LNCAP (cell line): ENCODE data around the gene TRPT1.

Source experiments
- CTCF ChIP-seq: fragments of 450-650 bp; IDR thresholded peaks from 2 replicates; pipeline ENCODE4 v1.5.1; 2017; ENCODE audit warnings: mild to moderate bottlenecking

Gene TRPT1

DNA sequence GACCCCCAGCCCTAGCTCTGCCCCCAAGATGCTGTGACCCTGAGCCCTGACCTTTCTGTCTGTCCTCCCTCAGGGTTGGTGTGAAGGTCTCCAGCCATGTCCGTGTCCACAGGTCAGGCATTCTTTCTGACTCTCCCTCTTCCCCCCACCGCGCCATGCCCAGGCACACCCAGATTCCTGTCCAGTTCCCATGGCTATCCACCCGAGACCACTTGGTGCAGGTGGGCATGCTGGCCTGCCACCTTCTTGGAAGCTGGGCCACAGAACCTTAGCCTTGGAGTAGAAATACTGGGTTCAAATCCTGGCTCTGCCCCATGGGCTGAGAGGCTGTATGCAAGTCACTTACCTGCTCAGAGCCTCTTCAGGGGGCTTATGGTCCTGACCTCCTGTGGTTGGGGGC is 23.1 kb upstream of the TRPT1 start:
- no peak for TF ChIP-seq CTCF

- TF ChIP-seq CTCF = no peak
Measured at GRCh38 chr11:64248578-64248977, 22.6 kb upstream of the TRPT1 start.

DNA sequence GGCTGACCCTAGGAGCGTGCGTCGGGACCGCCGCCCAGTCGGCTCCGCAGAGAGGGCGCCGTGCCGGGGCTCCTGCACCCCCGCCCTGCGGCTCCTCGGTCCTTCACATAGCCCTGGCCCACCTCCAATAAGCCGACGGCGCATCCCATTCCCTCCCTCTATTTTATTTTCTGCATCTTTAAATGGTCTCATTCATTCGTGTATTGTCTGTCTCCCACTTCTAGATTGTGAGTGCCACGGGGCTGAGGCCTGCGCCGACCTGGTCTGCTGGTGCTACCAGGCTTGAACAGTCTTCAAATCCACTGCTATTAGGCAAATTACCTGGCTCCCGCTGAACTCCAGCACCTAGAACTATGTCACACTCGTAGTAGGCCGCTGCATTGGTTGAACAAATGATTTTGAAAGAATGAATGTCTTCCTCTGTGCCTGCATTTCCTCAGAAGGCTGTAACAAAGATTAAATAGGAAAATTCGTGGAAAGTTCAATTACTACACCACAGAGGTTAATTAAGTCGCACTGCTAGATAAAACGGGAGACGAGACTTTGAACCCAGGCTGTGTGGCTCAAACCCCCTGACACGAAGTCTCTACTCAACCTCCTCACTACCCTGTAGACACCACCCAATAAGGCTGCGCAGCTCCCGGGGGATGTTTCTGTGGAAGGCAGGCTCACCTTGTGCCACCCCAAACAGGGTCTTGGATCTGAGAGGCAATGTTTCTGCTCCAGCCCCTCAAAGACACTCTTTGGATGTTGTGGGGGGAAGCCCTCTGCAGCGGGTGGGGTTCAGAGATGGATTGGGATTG is 21.9 kb upstream of the TRPT1 start:
- TF ChIP-seq CTCF = no peak

DNA sequence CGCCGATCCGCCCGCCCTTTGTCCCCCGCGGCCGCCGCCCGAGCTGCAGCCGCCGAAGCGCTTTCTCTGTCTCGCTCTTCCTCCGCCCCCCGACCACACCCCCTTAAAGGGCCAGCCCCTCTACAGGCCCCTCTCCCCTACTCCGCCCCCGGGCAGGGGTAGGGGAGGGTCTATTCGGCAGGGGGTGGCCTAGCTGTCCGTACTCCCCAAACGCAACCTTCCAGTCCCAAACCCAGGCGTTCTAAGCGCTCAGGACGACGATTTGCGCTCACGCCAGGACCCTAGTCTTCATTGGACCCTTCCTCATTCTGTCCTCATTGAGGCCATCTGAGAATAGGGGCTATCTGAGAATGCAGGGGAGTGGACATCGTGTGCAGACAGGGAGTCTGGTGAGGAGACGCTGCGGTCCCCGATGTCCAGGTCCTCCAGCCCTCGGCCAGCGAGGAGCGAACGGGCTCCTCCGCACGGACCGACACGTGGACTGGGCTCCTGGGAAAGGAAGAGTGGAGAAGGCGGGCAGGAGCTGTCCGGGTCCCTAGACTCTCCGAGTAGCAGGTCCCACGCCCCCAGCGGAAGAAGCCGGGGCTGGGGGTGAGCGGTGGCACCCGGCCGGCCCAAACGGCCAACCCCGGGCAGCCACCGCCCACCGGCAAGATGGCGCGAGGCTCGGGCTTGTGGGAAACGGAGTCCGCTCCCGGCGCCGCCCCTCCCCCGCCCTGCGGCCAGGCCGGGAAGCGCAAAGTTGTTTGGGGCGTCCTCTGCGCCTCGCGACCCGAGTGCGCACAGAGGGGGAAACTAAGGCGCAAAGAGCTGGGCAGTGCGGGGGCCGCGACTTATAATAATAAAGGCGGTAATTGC is 21.1 kb upstream of the TRPT1 start, which contains the start of gene PPP1R14B:
Gene PPP1R14B (minus strand): TSS at position 73 of the 858 bp plus-strand sequence. CDS start 270 bp downstream, outside the sequence.
- TF ChIP-seq CTCF = no peak

DNA sequence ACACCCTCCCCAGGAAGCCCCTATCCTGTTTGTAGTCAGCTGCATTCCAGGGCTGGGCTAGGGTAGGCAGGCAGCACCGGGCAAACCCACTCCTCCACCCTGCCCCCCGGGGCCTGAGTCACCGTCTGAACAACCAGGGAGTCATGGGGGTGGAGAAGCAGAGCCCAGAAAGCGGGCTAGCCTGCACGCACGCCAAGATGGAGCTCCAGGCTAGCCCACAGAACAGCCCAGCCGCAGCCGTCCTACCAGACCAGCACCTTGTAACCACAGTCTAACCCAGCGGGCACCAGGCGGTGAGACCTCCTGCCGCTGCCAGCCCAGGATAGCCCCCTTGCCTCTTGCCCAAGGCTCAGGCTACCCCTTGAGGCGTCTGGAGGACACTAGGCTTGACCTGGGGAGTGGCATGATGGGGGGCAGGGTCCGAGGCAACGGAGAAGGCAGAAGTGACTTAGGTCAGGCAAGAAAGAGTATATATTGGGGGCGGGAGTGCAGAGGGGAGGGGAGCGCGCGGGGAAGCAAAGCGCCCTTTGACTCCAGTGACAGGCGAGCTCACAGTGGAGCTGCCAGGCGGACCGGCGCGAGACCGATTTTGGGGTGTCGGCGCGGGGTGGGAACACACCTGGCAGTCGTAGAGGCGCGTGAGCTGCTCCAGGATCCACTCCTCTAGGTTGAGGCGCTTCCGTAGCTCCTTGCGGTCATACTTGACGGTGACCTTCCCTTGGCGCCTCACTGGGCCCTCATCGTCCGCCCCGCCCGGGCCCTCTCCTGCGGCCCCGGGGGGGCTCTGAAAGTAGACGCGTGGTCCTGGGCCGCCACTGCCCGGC is 20.0 kb upstream of the TRPT1 start:
- no peak for TF ChIP-seq CTCF

DNA sequence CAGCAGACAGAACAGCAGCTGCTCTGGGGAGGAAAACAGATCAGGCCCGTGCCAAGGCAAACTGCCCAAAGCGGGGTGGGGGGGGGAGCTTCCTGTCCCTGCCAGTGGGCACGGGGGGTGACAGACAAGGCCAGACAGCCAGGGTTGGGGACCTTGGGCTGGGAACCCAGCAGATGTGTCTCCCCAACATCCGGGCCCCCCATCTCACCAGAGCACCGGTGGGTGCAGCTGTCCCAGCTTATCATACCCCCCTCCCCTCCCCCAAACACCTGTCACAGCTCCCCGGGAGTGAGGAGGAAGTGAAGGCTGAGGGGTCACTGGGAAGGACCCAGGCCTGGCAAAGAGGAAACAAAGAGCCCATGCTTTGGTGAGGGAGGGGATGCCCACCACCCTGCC is 19.4 kb upstream of the TRPT1 start:
- TF ChIP-seq CTCF = no peak

DNA sequence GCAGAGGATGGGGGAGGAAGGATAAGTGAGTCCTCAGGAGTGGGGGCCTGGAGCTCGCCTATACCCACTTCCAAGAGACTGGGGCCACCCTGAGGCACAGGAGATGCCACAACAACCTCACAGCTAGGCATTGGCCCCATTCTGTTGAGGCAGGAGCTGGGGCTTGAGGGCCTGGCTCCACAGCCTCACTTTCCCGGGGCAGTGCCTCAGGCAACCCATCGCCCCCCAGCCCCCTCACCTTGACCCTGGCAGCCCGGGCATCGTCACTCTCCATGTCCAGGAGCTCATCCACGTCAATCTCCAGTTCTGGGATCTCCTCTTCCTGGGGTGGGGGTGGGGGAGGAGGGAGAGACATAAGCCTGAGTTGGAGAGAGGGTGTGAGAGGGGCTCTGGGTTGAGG is 19.0 kb upstream of the TRPT1 start:
- TF ChIP-seq CTCF = no peak
